GM12878 (cell line): Measurements from ENCODE around the gene SNX15. TPM values are rescaled to one million over a fixed set of nuclear protein-coding genes. Genes with fewer than 3 reads are reported as not detected.
A peak's percentile ranks its signal among the peaks of the same experiment; 100 is the strongest.

Source experiments
- ETV6 ChIP-seq, 2 experiments: fragments of 450-650 bp in 1 of 2; IDR thresholded peaks in 1 of 2; conservative IDR thresholded peaks in 1 of 2; 2 replicates each; pipeline ENCODE4 v1.6.1; 2014; ENCODE audit warnings: antibody characterized with exemption in 1 of 2, borderline replicate concordance in 1 of 2, low read depth in 1 of 2, mild to moderate bottlenecking in 1 of 2, moderate library complexity in 1 of 2
- FOXM1 ChIP-seq: IDR thresholded peaks from 2 replicates; pipeline ENCODE4 v1.6.1; 2012; ENCODE audit warnings: low read depth, mild to moderate bottlenecking, inconsistent platforms, low read length, moderate library complexity
- GABPA ChIP-seq: IDR thresholded peaks from 2 replicates; pipeline ENCODE4 v1.6.1; 2014; ENCODE audit warnings: antibody characterized with exemption, low read depth, mild to moderate bottlenecking, inconsistent platforms
- HDGF ChIP-seq: fragments of 450-650 bp; IDR thresholded peaks from 2 replicates; pipeline ENCODE4 v1.6.1; 2016; ENCODE audit warnings: antibody characterized with exemption
- IRF3 ChIP-seq: fragments of 450-650 bp; IDR thresholded peaks from 2 replicates; pipeline ENCODE4 v1.6.1; 2014; ENCODE audit warnings: mild to moderate bottlenecking
- LARP7 ChIP-seq: fragments of 450-650 bp; IDR thresholded peaks from 2 replicates; pipeline ENCODE4 v1.6.1; 2017; ENCODE audit warnings: mild to moderate bottlenecking
- MTA3 ChIP-seq: IDR thresholded peaks from 2 replicates; pipeline ENCODE4 v1.6.1; 2012; ENCODE audit warnings: low read length, inconsistent platforms, borderline replicate concordance
- NBN ChIP-seq: fragments of 450-650 bp; IDR thresholded peaks from 2 replicates; pipeline ENCODE4 v1.6.1; 2016
- POLR2AphosphoS5 ChIP-seq: IDR thresholded peaks from 2 replicates; pipeline ENCODE4 v1.6.1; 2011; ENCODE audit warnings: mild to moderate bottlenecking, low read length, inconsistent platforms
- PRDM15 ChIP-seq: fragments of 450-650 bp; formaldehyde crosslinking; IDR thresholded peaks from 2 replicates; pipeline ENCODE4 v1.4.0; 2020; ENCODE audit warnings: mild to moderate bottlenecking, moderate library complexity
- RELB ChIP-seq: fragments of 450-650 bp; IDR thresholded peaks from 2 replicates; pipeline ENCODE4 v1.6.1; 2017; ENCODE audit warnings: low read depth, mild to moderate bottlenecking, moderate library complexity
- SIX5 ChIP-seq: IDR thresholded peaks from 2 replicates; pipeline ENCODE4 v1.6.1; 2011; ENCODE audit warnings: mild to moderate bottlenecking, low read depth, low read length, moderate library complexity; ENCODE audit not compliant: severe bottlenecking
- SMAD5 ChIP-seq: IDR thresholded peaks from 2 replicates; pipeline ENCODE4 v1.6.1; 2016; ENCODE audit warnings: antibody characterized with exemption, low read depth
- TARDBP ChIP-seq: IDR thresholded peaks from 2 replicates; pipeline ENCODE4 v1.6.1; 2016; ENCODE audit warnings: borderline replicate concordance
- ZNF207 ChIP-seq: fragments of 450-650 bp; IDR thresholded peaks from 2 replicates; pipeline ENCODE4 v1.6.1; 2014; ENCODE audit warnings: antibody characterized with exemption, mild to moderate bottlenecking, borderline replicate concordance
- ZNF592 ChIP-seq: fragments of 450-650 bp; IDR thresholded peaks from 2 replicates; pipeline ENCODE4 v1.6.1; 2017; ENCODE audit warnings: mild to moderate bottlenecking, moderate library complexity
- ZNF622 ChIP-seq: fragments of 450-650 bp; IDR thresholded peaks from 2 replicates; pipeline ENCODE4 v1.6.1; 2017; ENCODE audit warnings: mild to moderate bottlenecking, inconsistent platforms
- polyA plus RNA-seq, 11 experiments: library from polyadenylated mRNA; depleted of rRNA in 4 of 11; unstranded in 6 of 11; stranded (reverse) in 5 of 11; fragments of >200 nt; fragmentation: Nextera tagmentation in 4 of 11; fragmentation: Illumina TruSeq in 1 of 11; extraction: Ambion mirVana in 4 of 11; extraction: Trizol in 1 of 11; gene quantifications; 1 replicate in 1 of 11; 2 replicates in 10 of 11; pipeline versions ENCODE4 v1.2.1 to v1.2.3, GENCODE V29; 2011 to 2016; ENCODE audit warnings: inconsistent platforms in 2 of 11, missing spikeins in 2 of 11, low read depth in 1 of 11
- total RNA-seq, 4 experiments: library from RNA; depleted of rRNA in 3 of 4; stranded (reverse); fragments of >200 nt in 3 of 4; fragmentation: Illumina TruSeq in 1 of 4; extraction: Trizol in 1 of 4; gene quantifications; 2 replicates each; pipeline versions ENCODE4 v1.2.1 to v1.2.3, GENCODE V29; 2013 to 2021

SNX15 gene
- total and polyA plus RNA-seq, 10 of the 15 experiments (the other 5 are each of a cell fraction or from before 2014, with no cell fraction given): 2.4 to 24.0 (median 16.1) TPM

- TF ChIP-seq PRDM15 (no peak), TARDBP (peak; percentile 77; the same call in 1 of the 2 replicates), HDGF (no peak), LARP7 (peak; percentile 58; the same call in 1 of the 2 replicates), ETV6 (conservative IDR thresholded peaks at IDR 0.05 in 1 of 2, IDR thresholded peaks at IDR 0.05 in 1 of 2; ENCODE audit: borderline replicate concordance in 1 of 2, low read depth in 1 of 2) (peak in 1 of 2 experiments; percentile 40; a peak in 2 of 4 replicates), SIX5 (peak; percentile 62), ZNF592 (no peak), SMAD5 (peak; percentile 84; the same call in 1 of the 2 replicates), NBN (peak; percentile 92), ZNF622 (no peak), POLR2AphosphoS5 (peak; percentile 90; the same call in 1 of the 2 replicates), MTA3 (no peak), FOXM1 (no peak), RELB (peak; percentile 95), ZNF207 (0 out of 2 replicates have a peak, but pooled peaks have one; percentile 52), GABPA (peak; percentile 97), IRF3 (peak; percentile 58)
Measured at GRCh38 chr11:65083834-65084597, 56.8 kb downstream of the SNX15 start, which contains the start of the genes CDCA5 and ZFPL1 (continued).
